Measurements from ENCODE around the gene SKA2. TPM values are rescaled to one million over a fixed set of nuclear protein-coding genes. Genes with fewer than 3 reads are reported as not detected.
"Not testable (repeated sequence)": the region's sequence is repeated elsewhere in the genome, so short reads cannot be mapped to it uniquely, and the experiment has no call there.

The SKA2 gene
- total RNA-seq (2014; rRNA removed; shearing (Covaris generic)): 174 and 210 TPM in 2 replicates

- Histone ChIP-seq H3K4me3 (peak within 1 kb of the TSS; percentile 65), H3K4me1 (peaks cover 9% of the 10 kb centered on the region), H3K27ac (peak within 1 kb of the TSS; percentile 94), H3K36me3 (peaks cover 9% of the 10 kb centered on the region; the same call in 1 of the 2 replicates), H3K9me3 (replicated peaks) (no peaks in the 10 kb centered on the region), H3K27me3 (no peaks in the 10 kb centered on the region)
- peak; percentile 88 to 99 for DNase-seq
These were observed at the start of gene SKA2 for GRCh38 chr17:59154721-59155438. Gene SKA2 (minus strand): TSS chr17:59155186. CDS start chr17:59155163, 23 bp downstream.

- DNase-seq: no peak
- H3K4me1 ChIP-seq: no peaks in the 10 kb centered on the region
- peaks cover 46% of the 10 kb centered on the region for H3K36me3 ChIP-seq
- no peaks in the 10 kb centered on the region for H3K9me3 ChIP-seq (replicated peaks)
- H3K4me3 ChIP-seq: no peak overlapping the region
- H3K27ac ChIP-seq: no peak overlapping the region
- no peaks in the 10 kb centered on the region for H3K27me3 ChIP-seq
These were observed 47.3 kb upstream of the SKA2 start for GRCh38 chr17:59202320-59202719.

GRCh38 chr17:59199398-59199797 lies 44.4 kb upstream of the SKA2 start:
- H3K27me3 ChIP-seq: no peaks in the 10 kb centered on the region
- no peaks in the 10 kb centered on the region for H3K9me3 ChIP-seq (replicated peaks)
- DNase-seq: no peak
- no peak overlapping the region for H3K4me3 ChIP-seq
- no peak overlapping the region for H3K27ac ChIP-seq
- no peaks in the 10 kb centered on the region for H3K4me1 ChIP-seq
- peaks cover 68% of the 10 kb centered on the region for H3K36me3 ChIP-seq

- no peaks in the 10 kb centered on the region for H3K4me1 ChIP-seq
- H3K9me3 ChIP-seq (replicated peaks): no peaks in the 10 kb centered on the region
- peaks cover 51% of the 10 kb centered on the region for H3K36me3 ChIP-seq
- no peaks in the 10 kb centered on the region for H3K27me3 ChIP-seq
- DNase-seq: no peak
- no peak overlapping the region for H3K4me3 ChIP-seq
- H3K27ac ChIP-seq: no peak overlapping the region
These were observed 38.4 kb upstream of the SKA2 start for GRCh38 chr17:59193336-59193862.

- Histone ChIP-seq H3K27me3 (no peaks in the 10 kb centered on the region), H3K4me3 (no peak overlapping the region), H3K27ac (no peak overlapping the region), H3K36me3 (peaks cover 48% of the 10 kb centered on the region), H3K9me3 (replicated peaks) (no peaks in the 10 kb centered on the region), H3K4me1 (no peaks in the 10 kb centered on the region)
- DNase-seq: no peak
These were observed 35.8 kb upstream of the SKA2 start for GRCh38 chr17:59190806-59191205.

- H3K27ac ChIP-seq: no peak overlapping the region
- no peaks in the 10 kb centered on the region for H3K9me3 ChIP-seq (replicated peaks)
- H3K4me3 ChIP-seq: no peak overlapping the region
- DNase-seq: no peak
- peaks cover 35% of the 10 kb centered on the region for H3K36me3 ChIP-seq
- H3K4me1 ChIP-seq: no peaks in the 10 kb centered on the region
- no peaks in the 10 kb centered on the region for H3K27me3 ChIP-seq
These were observed 31.9 kb upstream of the SKA2 start for GRCh38 chr17:59186850-59187249.

- Histone ChIP-seq H3K36me3 (peaks cover 30% of the 10 kb centered on the region), H3K27me3 (no peaks in the 10 kb centered on the region), H3K9me3 (replicated peaks) (no peaks in the 10 kb centered on the region), H3K4me3 (no peak overlapping the region), H3K27ac (no peak overlapping the region), H3K4me1 (no peaks in the 10 kb centered on the region)
- no peak for DNase-seq
These were observed 31.0 kb upstream of the SKA2 start for GRCh38 chr17:59185997-59186396.

- DNase-seq: no peak
- Histone ChIP-seq H3K9me3 (replicated peaks) (no peaks in the 10 kb centered on the region), H3K27me3 (no peaks in the 10 kb centered on the region)
These were observed 26.5 kb upstream of the SKA2 start for GRCh38 chr17:59181481-59181880.

GRCh38 chr17:59180626-59181025 lies 25.6 kb upstream of the SKA2 start:
- Histone ChIP-seq H3K4me3 (no peak overlapping the region), H3K27ac (no peak overlapping the region), H3K4me1 (no peaks in the 10 kb centered on the region), H3K36me3 (peaks cover 7% of the 10 kb centered on the region), H3K9me3 (replicated peaks) (no peaks in the 10 kb centered on the region), H3K27me3 (no peaks in the 10 kb centered on the region)
- DNase-seq: no peak

More at GRCh38 chr17:59181481-59181880, 26.5 kb upstream of the SKA2 start:
- no peak overlapping the region for H3K27ac ChIP-seq
- no peak overlapping the region for H3K4me3 ChIP-seq
- H3K4me1 ChIP-seq: no peaks in the 10 kb centered on the region
- H3K36me3 ChIP-seq: peaks cover 13% of the 10 kb centered on the region

GRCh38 chr17:59179601-59180000 lies 24.6 kb upstream of the SKA2 start:
- H3K36me3 ChIP-seq; DNase-seq; H3K27ac ChIP-seq; H3K4me1 ChIP-seq; H3K9me3 ChIP-seq (replicated peaks); H3K27me3 ChIP-seq; H3K4me3 ChIP-seq: not testable (repeated sequence)

- Histone ChIP-seq H3K4me3 (no peak overlapping the region), H3K27ac (no peak overlapping the region), H3K36me3 (peaks cover 8% of the 10 kb centered on the region), H3K4me1 (no peaks in the 10 kb centered on the region), H3K27me3 (no peaks in the 10 kb centered on the region), H3K9me3 (replicated peaks) (no peaks in the 10 kb centered on the region)
- DNase-seq: no peak
These were observed 23.4 kb upstream of the SKA2 start for GRCh38 chr17:59178266-59178985.

- Histone ChIP-seq H3K4me1 (no peaks in the 10 kb centered on the region), H3K27me3 (no peaks in the 10 kb centered on the region)
These were observed 20.1 kb upstream of the SKA2 start for GRCh38 chr17:59175076-59175475.

GRCh38 chr17:59174671-59175070 lies 19.7 kb upstream of the SKA2 start:
- H3K9me3 ChIP-seq (replicated peaks): no peaks in the 10 kb centered on the region
- H3K27me3 ChIP-seq: no peaks in the 10 kb centered on the region
- no peaks in the 10 kb centered on the region for H3K4me1 ChIP-seq
- no peak overlapping the region for H3K4me3 ChIP-seq
- H3K27ac ChIP-seq: no peak overlapping the region
- DNase-seq: no peak
- H3K36me3 ChIP-seq: peaks cover 42% of the 10 kb centered on the region

More at GRCh38 chr17:59175076-59175475, 20.1 kb upstream of the SKA2 start:
- no peak for DNase-seq
- Histone ChIP-seq H3K27ac (no peak overlapping the region), H3K36me3 (peaks cover 39% of the 10 kb centered on the region), H3K9me3 (replicated peaks) (no peaks in the 10 kb centered on the region), H3K4me3 (no peak overlapping the region)

- no peaks in the 10 kb centered on the region for H3K9me3 ChIP-seq (replicated peaks)
- no peak overlapping the region for H3K27ac ChIP-seq
- no peak for DNase-seq
- H3K36me3 ChIP-seq: peaks cover 48% of the 10 kb centered on the region
- no peaks in the 10 kb centered on the region for H3K4me1 ChIP-seq
- no peaks in the 10 kb centered on the region for H3K27me3 ChIP-seq
- H3K4me3 ChIP-seq: no peak overlapping the region
These were observed 17.5 kb upstream of the SKA2 start for GRCh38 chr17:59172436-59173004.

- Histone ChIP-seq H3K27me3 (no peaks in the 10 kb centered on the region), H3K9me3 (replicated peaks) (no peaks in the 10 kb centered on the region), H3K4me3 (no peak overlapping the region), H3K27ac (no peak overlapping the region), H3K36me3 (peaks cover 34% of the 10 kb centered on the region), H3K4me1 (no peaks in the 10 kb centered on the region)
- no peak for DNase-seq
These were observed 12.6 kb upstream of the SKA2 start for GRCh38 chr17:59167571-59168001.

Data from SJCRH30 (cell line).